ENCODE measurements around the gene TSPAN18.

The TSPAN18 gene

DNA sequence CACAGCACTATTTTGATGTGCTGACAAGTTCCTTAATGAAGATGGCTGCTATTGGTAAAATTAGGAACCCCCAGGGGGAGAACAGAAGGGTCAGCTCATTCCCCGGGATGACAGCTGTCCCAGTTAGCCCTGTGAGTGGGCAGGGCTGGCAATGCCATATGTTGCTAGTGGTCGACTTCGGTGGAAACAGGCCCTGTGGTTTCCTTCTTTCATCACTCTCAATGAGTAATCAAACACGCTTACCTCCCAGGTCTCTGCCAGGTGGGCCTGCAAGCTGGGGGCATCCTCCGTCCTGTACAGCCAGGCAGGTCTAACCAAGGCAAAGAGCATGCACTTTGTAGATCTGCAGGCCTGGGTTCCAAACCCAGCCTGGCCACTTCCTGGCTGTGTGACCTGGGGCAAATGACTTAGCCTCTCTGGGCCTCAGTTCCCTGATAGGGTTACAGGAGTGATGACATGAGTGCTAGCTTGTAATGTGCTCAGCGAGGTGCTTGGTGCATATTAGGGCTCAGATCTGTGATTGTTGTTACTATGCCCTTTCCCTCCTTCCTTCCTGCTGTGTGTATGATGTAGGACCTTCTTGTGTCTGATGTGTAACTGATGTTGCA is 85.2 kb downstream of the TSPAN18 start:
- no peak overlapping the region for H3K4me3 ChIP-seq (ENCODE audit: low read depth, low read length)
- TF ChIP-seq, protein P1, sequence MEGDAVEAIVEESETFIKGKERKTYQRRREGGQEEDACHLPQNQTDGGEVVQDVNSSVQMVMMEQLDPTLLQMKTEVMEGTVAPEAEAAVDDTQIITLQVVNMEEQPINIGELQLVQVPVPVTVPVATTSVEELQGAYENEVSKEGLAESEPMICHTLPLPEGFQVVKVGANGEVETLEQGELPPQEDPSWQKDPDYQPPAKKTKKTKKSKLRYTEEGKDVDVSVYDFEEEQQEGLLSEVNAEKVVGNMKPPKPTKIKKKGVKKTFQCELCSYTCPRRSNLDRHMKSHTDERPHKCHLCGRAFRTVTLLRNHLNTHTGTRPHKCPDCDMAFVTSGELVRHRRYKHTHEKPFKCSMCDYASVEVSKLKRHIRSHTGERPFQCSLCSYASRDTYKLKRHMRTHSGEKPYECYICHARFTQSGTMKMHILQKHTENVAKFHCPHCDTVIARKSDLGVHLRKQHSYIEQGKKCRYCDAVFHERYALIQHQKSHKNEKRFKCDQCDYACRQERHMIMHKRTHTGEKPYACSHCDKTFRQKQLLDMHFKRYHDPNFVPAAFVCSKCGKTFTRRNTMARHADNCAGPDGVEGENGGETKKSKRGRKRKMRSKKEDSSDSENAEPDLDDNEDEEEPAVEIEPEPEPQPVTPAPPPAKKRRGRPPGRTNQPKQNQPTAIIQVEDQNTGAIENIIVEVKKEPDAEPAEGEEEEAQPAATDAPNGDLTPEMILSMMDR (IDR thresholded peaks at IDR 0.05; ENCODE audit: low read depth, low read length, missing control alignments) = no peak
- in situ Hi-C loops (cut with HindIII; ENCODE audit: low sequenced_read_pairs) = no loop called here
- DNase-seq (ENCODE audit: low read depth) = no peak

DNA sequence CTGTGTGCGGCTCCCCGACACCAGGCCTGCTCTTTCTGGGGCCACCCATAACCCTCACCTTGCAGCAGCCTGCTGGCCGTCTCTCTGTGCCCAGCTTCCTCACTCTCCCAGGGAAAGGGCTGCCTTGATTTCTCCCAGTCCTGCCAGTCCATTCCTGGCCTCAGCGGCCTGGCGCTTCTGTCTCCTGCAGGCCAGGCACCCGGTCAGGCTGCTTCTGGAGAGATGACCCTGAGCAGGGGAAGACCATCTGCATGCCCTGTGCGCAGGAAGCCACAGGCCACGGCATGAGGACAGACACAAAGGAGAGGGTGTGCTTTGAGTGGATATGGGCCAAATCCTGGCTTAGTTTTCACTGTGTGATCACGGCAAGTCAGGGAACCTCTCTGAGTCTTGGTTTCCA is 86.2 kb downstream of the TSPAN18 start:
- DNase-seq (ENCODE audit: low read depth) = no peak
- in situ Hi-C loops (cut with HindIII; ENCODE audit: low sequenced_read_pairs) = no loop called here
- TF ChIP-seq, protein P1 (IDR thresholded peaks at IDR 0.05; ENCODE audit: low read depth, low read length, missing control alignments) = no peak
- no peak overlapping the region for H3K4me3 ChIP-seq (ENCODE audit: low read depth, low read length)

DNA sequence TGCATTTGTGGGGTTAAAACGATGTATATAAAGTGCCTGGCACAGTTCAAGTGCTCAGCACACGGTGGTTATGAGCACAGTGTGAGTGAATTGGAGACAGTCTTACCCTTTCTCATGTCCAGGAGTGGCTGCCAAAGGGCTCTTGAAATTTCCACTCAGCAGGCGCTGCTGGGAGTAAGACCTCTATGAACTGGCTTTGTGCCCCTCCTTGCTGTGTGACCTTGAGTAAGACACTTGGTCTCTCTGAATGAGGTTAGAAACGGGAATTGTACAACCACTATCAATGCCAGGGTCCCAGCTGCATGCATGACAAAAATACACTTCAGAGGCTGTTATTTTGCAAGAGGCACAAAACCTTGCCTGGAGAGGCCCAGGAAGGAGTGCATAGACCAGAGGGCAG is 86.6 kb downstream of the TSPAN18 start:
- no peak for DNase-seq (ENCODE audit: low read depth)
- TF ChIP-seq, protein P1 (IDR thresholded peaks at IDR 0.05; ENCODE audit: low read depth, low read length, missing control alignments) = no peak
- H3K4me3 ChIP-seq (ENCODE audit: low read depth, low read length) = no peak overlapping the region
- in situ Hi-C loops (cut with HindIII; ENCODE audit: low sequenced_read_pairs) = no loop called here

DNA sequence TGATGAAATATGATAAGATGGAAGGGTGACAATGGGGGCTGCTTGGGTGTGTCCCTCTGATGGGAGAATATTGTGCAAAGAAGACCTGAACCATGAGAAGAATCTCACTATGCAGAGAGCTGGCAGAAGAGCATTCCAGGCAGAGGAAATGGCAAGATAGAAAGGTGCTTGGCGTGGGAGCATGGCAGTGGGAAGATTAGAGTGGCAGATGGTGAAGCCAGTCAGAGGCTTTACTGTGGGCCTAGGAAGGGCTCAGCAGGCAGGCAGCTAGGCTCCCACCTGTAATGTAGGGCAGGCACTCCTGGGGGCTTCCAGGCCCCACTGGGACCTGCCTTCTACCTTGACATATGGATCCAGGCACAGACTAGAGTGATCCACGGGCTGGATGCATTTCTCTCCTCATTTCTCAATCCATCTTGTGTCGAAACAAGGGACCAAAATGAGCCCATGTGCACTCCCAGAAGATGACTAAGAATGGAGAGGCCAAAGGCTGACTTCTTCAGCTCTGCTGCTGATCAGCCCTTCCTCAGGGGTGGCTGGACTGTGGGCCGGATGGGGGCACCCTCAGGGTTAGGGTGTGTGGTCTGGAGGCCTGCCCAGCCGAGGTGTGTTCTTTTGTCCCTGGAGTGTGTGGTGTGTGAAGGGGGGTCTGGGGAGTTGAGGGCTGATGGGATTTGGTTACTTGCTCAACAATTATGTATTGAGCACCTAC is 88.3 kb downstream of the TSPAN18 start:
- H3K4me3 ChIP-seq (ENCODE audit: low read depth, low read length) = no peak overlapping the region
- in situ Hi-C loops (cut with HindIII; ENCODE audit: low sequenced_read_pairs) = no loop called here
- TF ChIP-seq, protein P1 (IDR thresholded peaks at IDR 0.05; ENCODE audit: low read depth, low read length, missing control alignments) = no peak
- peak; percentile 19 for DNase-seq (ENCODE audit: low read depth)

DNA sequence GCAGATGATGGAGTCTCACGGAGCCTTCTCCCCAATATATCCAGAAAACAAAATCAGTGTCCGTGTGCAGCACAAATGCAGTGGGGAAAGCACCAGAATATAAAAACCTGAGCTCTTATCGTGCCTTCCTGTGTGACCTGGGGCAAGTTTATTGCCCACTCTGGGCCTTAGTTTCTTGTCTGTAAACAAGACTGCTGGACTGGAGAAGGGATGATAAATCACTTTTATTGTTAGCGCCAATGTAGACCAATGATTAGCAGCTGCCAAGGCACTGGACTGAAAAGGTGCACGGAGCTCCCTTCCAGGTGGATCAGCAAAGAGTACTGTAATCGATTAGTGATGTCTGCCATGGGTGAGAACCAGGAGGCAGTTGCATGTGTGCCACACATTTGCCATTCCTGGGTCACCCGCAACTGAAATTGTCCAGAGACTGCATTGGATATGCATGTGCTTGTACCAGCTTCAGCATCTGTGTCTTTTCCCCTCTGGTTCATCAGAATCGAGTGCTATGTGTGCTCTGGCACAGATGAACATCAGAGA is 89.2 kb downstream of the TSPAN18 start:
- in situ Hi-C loops (cut with HindIII; ENCODE audit: low sequenced_read_pairs) = no loop called here
- H3K4me3 ChIP-seq (ENCODE audit: low read depth, low read length) = no peak overlapping the region
- TF ChIP-seq, protein P1 (IDR thresholded peaks at IDR 0.05; ENCODE audit: low read depth, low read length, missing control alignments) = no peak
- DNase-seq (ENCODE audit: low read depth) = no peak

DNA sequence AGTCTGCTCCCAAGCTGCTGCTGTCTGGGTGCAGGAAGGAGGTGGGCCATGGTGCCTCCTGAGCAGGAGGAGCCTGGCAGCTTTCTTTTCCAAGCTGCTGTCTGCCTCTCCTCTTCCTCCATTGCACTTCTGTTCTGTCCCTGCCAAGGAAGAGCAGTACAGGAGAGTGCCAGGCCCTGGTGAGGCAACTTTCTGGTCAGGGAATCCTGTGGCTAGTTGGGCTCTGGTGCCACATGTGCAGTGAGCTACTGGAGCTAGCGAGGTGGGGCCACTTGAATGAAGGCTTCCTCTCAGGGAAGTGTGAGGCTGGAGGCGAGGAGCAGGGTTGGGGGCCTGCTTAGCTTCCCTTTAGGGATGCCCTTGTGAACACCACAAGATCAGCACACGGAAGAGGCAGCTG is 90.0 kb downstream of the TSPAN18 start:
- no peak overlapping the region for H3K4me3 ChIP-seq (ENCODE audit: low read depth, low read length)
- in situ Hi-C loops (cut with HindIII; ENCODE audit: low sequenced_read_pairs) = no loop called here
- TF ChIP-seq, protein P1 (IDR thresholded peaks at IDR 0.05; ENCODE audit: low read depth, low read length, missing control alignments) = no peak
- no peak for DNase-seq (ENCODE audit: low read depth)
